ENCODE data around the gene RTL9.

RTL9 gene

GRCh38 chrX:110407910-110408545 lies 49.4 kb downstream of the RTL9 start:
- peak; percentile 27 to 59 for DNase-seq
